ENCODE data around the gene TMEM175. TPM values are rescaled to one million over a fixed set of nuclear protein-coding genes. Genes with fewer than 3 reads are reported as not detected.

TMEM175 gene
- total RNA-seq, 2 donors from 2014 or later, result 26.5 to 39.5 TPM

GRCh38 chr4:984336-985054 lies 52.2 kb downstream of the TMEM175 start:
- ATAC-seq (ENCODE audit: insufficient number of reproducible peaks, low FRiP score, low read depth) (no peak), DNase-seq (ENCODE audit: low spot score) (no peak)
- Histone ChIP-seq H3K27me3 (replicated peaks; ENCODE audit: insufficient read depth) (no peaks in the 10 kb centered on the region), H3K36me3 (no peaks in the 10 kb centered on the region), H3K4me1 (ENCODE audit: control insufficient read depth in 1 of 2, low read depth in 2 of 2) (peaks cover 14 to 24% of the 10 kb centered on the region in 2 donors), H3K27ac (no peak overlapping the region), H3K4me3 (peak overlapping the region; percentile 45), H3K9me3 (no peaks in the 10 kb centered on the region)
- TF ChIP-seq CTCF (IDR thresholded peaks at IDR 0.05), result no peak

GRCh38 chr4:985123-985830 lies 53.0 kb downstream of the TMEM175 start:
- no peaks in the 10 kb centered on the region for H3K36me3 ChIP-seq
- H3K27me3 ChIP-seq (replicated peaks; ENCODE audit: insufficient read depth), result no peaks in the 10 kb centered on the region
- peak overlapping the region; percentile 45 for H3K4me3 ChIP-seq
- TF ChIP-seq CTCF (IDR thresholded peaks at IDR 0.05), result no peak
- DNase-seq (ENCODE audit: low spot score), result no peak
- no peak for ATAC-seq (ENCODE audit: insufficient number of reproducible peaks, low FRiP score, low read depth)
- no peaks in the 10 kb centered on the region for H3K9me3 ChIP-seq
- H3K27ac ChIP-seq, result no peak overlapping the region
- H3K4me1 ChIP-seq (ENCODE audit: control insufficient read depth in 1 of 2, low read depth in 2 of 2), result peaks cover 14 to 24% of the 10 kb centered on the region in 2 donors

GRCh38 chr4:986428-986878 lies 54.2 kb downstream of the TMEM175 start:
- no peaks in the 10 kb centered on the region for H3K27me3 ChIP-seq (replicated peaks; ENCODE audit: insufficient read depth)

GRCh38 chr4:986879-987623 lies 54.8 kb downstream of the TMEM175 start, which contains the start of gene IDUA:
Gene IDUA (plus strand): TSS chr4:987044. CDS start chr4:987085, 41 bp downstream.
- H3K4me1 ChIP-seq (ENCODE audit: control insufficient read depth in 1 of 2, low read depth in 2 of 2), result peaks cover 14 to 24% of the 10 kb centered on the region in 2 donors
- DNase-seq (ENCODE audit: low spot score) (no peak), ATAC-seq (ENCODE audit: insufficient number of reproducible peaks, low FRiP score, low read depth) (peak; percentile 60)
- TF ChIP-seq CTCF (IDR thresholded peaks at IDR 0.05), result no peak
- peak within 1 kb of the TSS; percentile 74 for H3K4me3 ChIP-seq
- H3K36me3 ChIP-seq, result no peaks in the 10 kb centered on the region
- H3K27ac ChIP-seq, result no peak within 1 kb of the TSS
- no peaks in the 10 kb centered on the region for H3K27me3 ChIP-seq (replicated peaks; ENCODE audit: insufficient read depth)
- H3K9me3 ChIP-seq, result no peaks in the 10 kb centered on the region

More at GRCh38 chr4:986428-986878, 54.2 kb downstream of the TMEM175 start:
- Histone ChIP-seq H3K27ac (no peak overlapping the region), H3K36me3 (no peaks in the 10 kb centered on the region), H3K9me3 (no peaks in the 10 kb centered on the region), H3K4me3 (peak overlapping the region; percentile 74), H3K4me1 (ENCODE audit: control insufficient read depth in 1 of 2, low read depth in 2 of 2) (peaks cover 14 to 24% of the 10 kb centered on the region in 2 donors)
- DNase-seq (ENCODE audit: low spot score), result no peak
- no peak for TF ChIP-seq CTCF (IDR thresholded peaks at IDR 0.05)
- no peak for ATAC-seq (ENCODE audit: insufficient number of reproducible peaks, low FRiP score, low read depth)

All from thoracic aorta (tissue), 2 donors.